ENCODE data around the gene TMEM72.

GRCh38 chr10:44976352-44977198 lies 65.4 kb downstream of the TMEM72 start:
- TF ChIP-seq CTCF (IDR thresholded peaks at IDR 0.05) (no peak), RFX5 (IDR thresholded peaks at IDR 0.05) (no peak), RCOR1 (IDR thresholded peaks at IDR 0.05; ENCODE audit: low read depth, low read length) (no peak), FOSL2 (IDR thresholded peaks at IDR 0.05) (no peak), FOSL2 (CRISPR knock-in tag; IDR thresholded peaks at IDR 0.05) (no peak)
